DND-41 (cell line): Measurements from ENCODE around the gene TMEM14C.

Experiments
- ATAC-seq: fragments of 200-7000 bp; cut with Tn5 transposase; 3 replicates; pipeline ENCODE4 v1.9.1; 2021; ENCODE audit warnings: low read depth; ENCODE audit not compliant: insufficient read depth
- DNase-seq: peaks from one replicate; pipeline ENCODE4 v3.0.0-alpha.2; 2020
- H2AFZ ChIP-seq: 2 replicates; pipeline ENCODE4 v1.6.0; 2012; ENCODE audit warnings: low read depth, low read length
- H3K27ac ChIP-seq: 2 replicates; pipeline ENCODE4 v1.5.1; 2012; ENCODE audit warnings: low read length, inconsistent platforms
- H3K27me3 ChIP-seq: fragments of 200-600 bp; sonication (generic); 2 replicates; pipeline ENCODE4 v1.6.0; 2012; ENCODE audit warnings: low read length, mild to moderate bottlenecking, inconsistent platforms; ENCODE audit not compliant: insufficient read depth, poor library complexity
- H3K36me3 ChIP-seq: 2 replicates; pipeline ENCODE4 v1.5.1; 2012; ENCODE audit warnings: low read length, inconsistent platforms; ENCODE audit not compliant: insufficient read depth
- H3K4me1 ChIP-seq: 2 replicates; pipeline ENCODE4 v1.5.1; 2012; ENCODE audit warnings: mild to moderate bottlenecking, low read length; ENCODE audit not compliant: insufficient read depth
- H3K4me2 ChIP-seq: 2 replicates; pipeline ENCODE4 v1.6.0; 2012; ENCODE audit warnings: mild to moderate bottlenecking, moderate library complexity, low read length, inconsistent platforms; ENCODE audit not compliant: insufficient read depth
- H3K4me3 ChIP-seq, 2 experiments: fragments of 200-600 bp in 1 of 2; shearing (Covaris generic) in 1 of 2; 2 replicates each; pipeline ENCODE4 v1.5.1; 2012 to 2016; ENCODE audit warnings: inconsistent platforms in 2 of 2, low read length in 2 of 2, mild to moderate bottlenecking in 2 of 2, low read depth in 1 of 2, moderate library complexity in 1 of 2
- H3K79me2 ChIP-seq: 2 replicates; pipeline ENCODE4 v1.6.0; 2012; ENCODE audit warnings: low read length, inconsistent platforms; ENCODE audit not compliant: insufficient read depth
- H3K9ac ChIP-seq: 2 replicates; pipeline ENCODE4 v1.6.0; 2012; ENCODE audit warnings: low read depth, mild to moderate bottlenecking, inconsistent platforms, low read length, moderate library complexity
- H3K9me3 ChIP-seq: 2 replicates; pipeline ENCODE4 v1.5.1; 2012; ENCODE audit warnings: low read length, moderate library complexity, mild to moderate bottlenecking, inconsistent platforms; ENCODE audit not compliant: insufficient read depth, severe bottlenecking
- H4K20me1 ChIP-seq: 2 replicates; pipeline ENCODE4 v1.6.0; 2012; ENCODE audit warnings: low read length; ENCODE audit not compliant: insufficient read depth
- CTCF ChIP-seq: IDR thresholded peaks from 2 replicates; pipeline ENCODE4 v1.5.1; 2012; ENCODE audit warnings: borderline replicate concordance, low read length, moderate library complexity, mild to moderate bottlenecking; ENCODE audit not compliant: poor library complexity, severe bottlenecking; ENCODE audit errors: extremely low read depth
- EZH2 ChIP-seq: IDR thresholded peaks from 3 replicates; pipeline ENCODE4 v1.6.1; 2012; ENCODE audit warnings: borderline replicate concordance, low read depth, mild to moderate bottlenecking, moderate library complexity, low read length, inconsistent platforms; ENCODE audit not compliant: severe bottlenecking

The TMEM14C gene

GRCh38 chr6:10756085-10756484 lies 33.2 kb downstream of the TMEM14C start:
- peaks cover 69% of the 10 kb centered on the region for H3K79me2 ChIP-seq
- no peak overlapping the region for H3K4me3 ChIP-seq
- 0 out of 2 replicates have a peak, but pooled peaks cover 7% of the 10 kb centered on the region for H3K4me1 ChIP-seq
- no peak overlapping the region for H3K4me2 ChIP-seq
- ATAC-seq (no peak), DNase-seq (no peak)
- H3K9ac ChIP-seq, result no peak overlapping the region
- no peak overlapping the region for H2AFZ ChIP-seq
- H3K9me3 ChIP-seq, result no peaks in the 10 kb centered on the region
- H3K27ac ChIP-seq, result no peak overlapping the region
- peaks cover 25% of the 10 kb centered on the region for H4K20me1 ChIP-seq
- no peaks in the 10 kb centered on the region for H3K27me3 ChIP-seq
- peaks cover 83% of the 10 kb centered on the region for H3K36me3 ChIP-seq
- TF ChIP-seq CTCF (no peak), EZH2 (no peak)

- H2AFZ ChIP-seq, result no peak overlapping the region
- peaks cover 37% of the 10 kb centered on the region for H3K79me2 ChIP-seq
- no peaks in the 10 kb centered on the region for H3K27me3 ChIP-seq
- H3K4me2 ChIP-seq, result no peak overlapping the region
- peaks cover 54% of the 10 kb centered on the region for H3K36me3 ChIP-seq
- H3K9me3 ChIP-seq, result no peaks in the 10 kb centered on the region
- no peak overlapping the region for H3K27ac ChIP-seq
- H3K9ac ChIP-seq, result no peak overlapping the region
- H3K4me3 ChIP-seq, result no peak overlapping the region
- TF ChIP-seq CTCF (peak; percentile 59), EZH2 (no peak)
- H3K4me1 ChIP-seq, result no peaks in the 10 kb centered on the region
- peaks cover 5% of the 10 kb centered on the region; the same call in 1 of the 2 replicates for H4K20me1 ChIP-seq
- ATAC-seq (peak; percentile 77), DNase-seq (no peak)
Measured at GRCh38 chr6:10759312-10759839, 36.5 kb downstream of the TMEM14C start.

GRCh38 chr6:10759884-10760329 lies 37.0 kb downstream of the TMEM14C start:
- Histone ChIP-seq H3K4me1 (no peaks in the 10 kb centered on the region), H3K9ac (no peak overlapping the region), H3K27ac (no peak overlapping the region), H3K79me2 (peaks cover 31% of the 10 kb centered on the region), H4K20me1 (no peaks in the 10 kb centered on the region; the same call in 1 of the 2 replicates), H3K36me3 (peaks cover 48% of the 10 kb centered on the region), H3K4me2 (no peak overlapping the region), H3K27me3 (no peaks in the 10 kb centered on the region), H3K9me3 (no peaks in the 10 kb centered on the region), H2AFZ (no peak overlapping the region), H3K4me3 (no peak overlapping the region)
- TF ChIP-seq CTCF (no peak), EZH2 (no peak)
- DNase-seq (no peak), ATAC-seq (no peak)
